ENCODE measurements around the gene FRYL.

DNA sequence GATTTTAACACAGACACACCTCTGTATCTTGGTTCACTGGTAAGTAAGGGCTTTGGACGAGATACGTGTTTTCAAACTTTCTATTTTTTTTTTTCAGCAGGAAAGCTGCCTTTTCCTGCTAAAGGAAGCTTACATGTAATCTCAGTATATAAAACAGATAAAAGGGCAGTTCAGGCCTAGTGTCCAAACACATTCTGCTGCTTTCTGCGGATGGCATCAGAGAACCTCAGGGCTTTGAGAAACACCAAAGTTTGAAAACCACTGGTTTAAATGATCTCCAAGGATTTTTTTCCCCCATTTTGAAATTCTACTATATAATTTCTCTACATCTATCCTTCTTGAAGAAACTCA, 214.1 kb downstream of the FRYL start:
- TF ChIP-seq, protein P1, sequence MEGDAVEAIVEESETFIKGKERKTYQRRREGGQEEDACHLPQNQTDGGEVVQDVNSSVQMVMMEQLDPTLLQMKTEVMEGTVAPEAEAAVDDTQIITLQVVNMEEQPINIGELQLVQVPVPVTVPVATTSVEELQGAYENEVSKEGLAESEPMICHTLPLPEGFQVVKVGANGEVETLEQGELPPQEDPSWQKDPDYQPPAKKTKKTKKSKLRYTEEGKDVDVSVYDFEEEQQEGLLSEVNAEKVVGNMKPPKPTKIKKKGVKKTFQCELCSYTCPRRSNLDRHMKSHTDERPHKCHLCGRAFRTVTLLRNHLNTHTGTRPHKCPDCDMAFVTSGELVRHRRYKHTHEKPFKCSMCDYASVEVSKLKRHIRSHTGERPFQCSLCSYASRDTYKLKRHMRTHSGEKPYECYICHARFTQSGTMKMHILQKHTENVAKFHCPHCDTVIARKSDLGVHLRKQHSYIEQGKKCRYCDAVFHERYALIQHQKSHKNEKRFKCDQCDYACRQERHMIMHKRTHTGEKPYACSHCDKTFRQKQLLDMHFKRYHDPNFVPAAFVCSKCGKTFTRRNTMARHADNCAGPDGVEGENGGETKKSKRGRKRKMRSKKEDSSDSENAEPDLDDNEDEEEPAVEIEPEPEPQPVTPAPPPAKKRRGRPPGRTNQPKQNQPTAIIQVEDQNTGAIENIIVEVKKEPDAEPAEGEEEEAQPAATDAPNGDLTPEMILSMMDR (IDR thresholded peaks at IDR 0.05 in 4 of 5, conservative IDR thresholded peaks at IDR 0.05 in 1 of 5) = no peak
- TF ChIP-seq POLR2A (IDR thresholded peaks at IDR 0.05) = no peak
